Eye (tissue), 1 donor: ENCODE data around the gene UNC5C.

Experiments used
- DNase-seq: peaks from one replicate; pipeline ENCODE4 v3.0.0-alpha.2; 2015

The UNC5C gene

GRCh38 chr4:95457353-95457752 is 91.4 kb downstream of the UNC5C start:
- peak; percentile 54 for DNase-seq

- DNase-seq = no peak
These were observed 98.5 kb downstream of the UNC5C start for GRCh38 chr4:95450294-95450693.

GRCh38 chr4:95446173-95446572 is 102.6 kb downstream of the UNC5C start:
- no peak for DNase-seq

- DNase-seq = no peak
These were observed 103.5 kb downstream of the UNC5C start for GRCh38 chr4:95445251-95445650.

- no peak for DNase-seq
These were observed 104.0 kb downstream of the UNC5C start for GRCh38 chr4:95444812-95445211.

GRCh38 chr4:95439896-95440295 is 108.9 kb downstream of the UNC5C start:
- DNase-seq = no peak

- DNase-seq = no peak
These were observed 109.7 kb downstream of the UNC5C start for GRCh38 chr4:95439071-95439470.

- no peak for DNase-seq
These were observed 116.3 kb downstream of the UNC5C start for GRCh38 chr4:95432466-95432865.

GRCh38 chr4:95431678-95432077 is 117.1 kb downstream of the UNC5C start:
- DNase-seq = no peak

GRCh38 chr4:95429416-95429815 is 119.4 kb downstream of the UNC5C start:
- no peak for DNase-seq

- no peak for DNase-seq
These were observed 120.3 kb downstream of the UNC5C start for GRCh38 chr4:95428291-95429070.

GRCh38 chr4:95426455-95426854 is 122.3 kb downstream of the UNC5C start:
- DNase-seq = no peak

GRCh38 chr4:95422436-95422835 is 126.3 kb downstream of the UNC5C start:
- DNase-seq = no peak

GRCh38 chr4:95421869-95422268 is 126.9 kb downstream of the UNC5C start:
- no peak for DNase-seq

- DNase-seq = no peak
These were observed 131.2 kb downstream of the UNC5C start for GRCh38 chr4:95417531-95417930.

GRCh38 chr4:95415346-95415771 is 133.4 kb downstream of the UNC5C start:
- DNase-seq = no peak

- DNase-seq = no peak
These were observed 137.2 kb downstream of the UNC5C start for GRCh38 chr4:95411371-95412088.

- peak; percentile 55 for DNase-seq
These were observed 138.3 kb downstream of the UNC5C start for GRCh38 chr4:95410387-95410977.

GRCh38 chr4:95409750-95410149 is 139.0 kb downstream of the UNC5C start:
- no peak for DNase-seq

GRCh38 chr4:95409127-95409526 is 139.6 kb downstream of the UNC5C start:
- DNase-seq = no peak

- no peak for DNase-seq
These were observed 146.5 kb downstream of the UNC5C start for GRCh38 chr4:95402299-95402698.

- DNase-seq = no peak
These were observed 150.6 kb downstream of the UNC5C start for GRCh38 chr4:95398217-95398616.

- DNase-seq = peak; percentile 65
These were observed 153.9 kb downstream of the UNC5C start for GRCh38 chr4:95394752-95395306.

GRCh38 chr4:95393821-95394220 is 155.0 kb downstream of the UNC5C start:
- DNase-seq = no peak
